ENCODE results near the gene RANBP3L.

The RANBP3L gene

DNA sequence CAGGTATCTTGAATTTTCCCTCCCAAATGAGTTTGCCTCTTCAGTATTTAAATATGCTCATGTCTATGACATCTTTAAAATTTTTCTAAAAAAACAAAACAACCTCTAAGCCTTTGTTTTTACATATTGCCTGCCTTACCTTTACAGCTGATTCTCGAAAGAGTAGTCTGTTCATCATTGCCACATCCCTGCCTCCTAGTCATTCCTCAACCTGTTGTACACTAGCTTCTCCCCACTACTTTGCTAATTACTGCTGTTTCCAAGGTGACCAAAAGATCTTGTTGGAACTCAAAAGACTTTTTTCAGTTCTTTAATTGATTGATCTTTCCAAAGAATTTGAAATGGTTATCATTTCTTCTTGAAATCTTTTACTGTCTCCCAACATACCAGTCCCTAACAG, 58.0 kb downstream of the RANBP3L start:
- no peak for TF ChIP-seq CTCF (IDR thresholded peaks at IDR 0.05; ENCODE audit: insufficient read depth, low read length, poor library complexity, severe bottlenecking)
- H3K4me3 ChIP-seq (replicated peaks; ENCODE audit: low read depth, low read length): no peak overlapping the region

GRCh38 chr5:36242534-36243485, 58.9 kb downstream of the RANBP3L start:
- TF ChIP-seq CTCF (IDR thresholded peaks at IDR 0.05; ENCODE audit: insufficient read depth, low read length, poor library complexity, severe bottlenecking): no peak
- no peak for DNase-seq (ENCODE audit: extremely low read depth, insufficient read length)
- Histone ChIP-seq H3K27me3 (replicated peaks; ENCODE audit: control insufficient read depth, insufficient read depth, low read length) (no peaks in the 10 kb centered on the region), H3K4me3 (replicated peaks; ENCODE audit: low read depth, low read length) (peak overlapping the region; percentile 77), H3K36me3 (ENCODE audit: control insufficient read depth, insufficient read depth, low read length) (no peaks in the 10 kb centered on the region)

More for the DNA sequence above, 58.0 kb downstream of the RANBP3L start:
- no peak for DNase-seq (ENCODE audit: extremely low read depth, insufficient read length)
- Histone ChIP-seq H3K36me3 (ENCODE audit: control insufficient read depth, insufficient read depth, low read length) (no peaks in the 10 kb centered on the region), H3K27me3 (replicated peaks; ENCODE audit: control insufficient read depth, insufficient read depth, low read length) (no peaks in the 10 kb centered on the region)

DNA sequence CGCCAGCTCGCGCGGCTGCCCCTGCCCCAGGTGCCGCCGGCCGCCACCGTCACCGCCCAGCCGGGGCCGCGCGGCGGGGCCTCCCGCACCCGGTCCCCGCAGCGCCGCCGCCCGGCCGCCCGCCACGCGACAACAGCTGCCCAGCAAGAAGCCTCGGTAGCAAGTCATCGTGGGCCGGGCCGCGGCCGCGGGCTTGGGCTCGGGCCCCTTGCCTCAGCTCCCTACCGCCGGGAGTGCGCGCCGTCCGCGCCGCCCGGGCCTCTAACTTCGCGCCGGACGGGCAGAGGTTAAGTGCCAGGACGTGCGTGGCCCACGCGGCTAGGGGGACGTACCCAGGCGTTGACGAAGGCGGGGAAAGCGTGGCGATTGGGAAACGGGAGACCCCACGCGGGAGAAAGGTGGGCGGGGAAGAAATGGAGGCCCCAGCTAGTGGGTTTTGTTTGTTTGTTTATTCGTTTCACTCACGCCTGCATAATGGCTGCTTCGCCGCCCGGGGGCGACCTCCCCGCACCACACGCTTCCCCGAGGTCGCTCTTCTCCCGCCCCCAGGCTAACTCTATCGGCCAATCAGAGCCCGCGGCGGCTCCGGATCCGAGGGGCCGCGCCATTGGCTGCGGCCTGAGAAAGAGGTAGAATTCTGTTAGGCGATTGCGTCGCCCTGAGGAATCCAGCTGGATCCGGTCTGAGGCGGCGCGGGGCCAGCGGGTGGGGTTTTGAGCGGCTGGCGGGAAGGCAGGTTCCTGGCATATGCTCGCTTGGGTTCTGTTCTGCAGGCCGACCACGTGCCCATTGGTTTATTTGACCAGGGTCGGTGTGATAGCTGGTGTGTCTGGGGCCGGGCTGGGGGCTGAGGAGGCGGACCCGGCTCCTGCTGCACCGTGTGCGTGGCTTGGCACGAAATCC, 59.8 kb downstream of the RANBP3L start, which contains the start of gene NADK2:
Gene NADK2, minus strand, starts transcription at position 295 of the 903 bp plus-strand sequence. Its CDS starts 127 bp downstream, at position 168.
- peak within 1 kb of the TSS; percentile 77 for H3K4me3 ChIP-seq (replicated peaks; ENCODE audit: low read depth, low read length)
- H3K27me3 ChIP-seq (replicated peaks; ENCODE audit: control insufficient read depth, insufficient read depth, low read length): no peaks in the 10 kb centered on the region
- DNase-seq (ENCODE audit: extremely low read depth, insufficient read length): peak; percentile 94
- no peaks in the 10 kb centered on the region for H3K36me3 ChIP-seq (ENCODE audit: control insufficient read depth, insufficient read depth, low read length)
- peak; percentile 78 for TF ChIP-seq CTCF (IDR thresholded peaks at IDR 0.05; ENCODE audit: insufficient read depth, low read length, poor library complexity, severe bottlenecking)

- no peak for TF ChIP-seq CTCF (IDR thresholded peaks at IDR 0.05; ENCODE audit: insufficient read depth, low read length, poor library complexity, severe bottlenecking)
- Histone ChIP-seq H3K27me3 (replicated peaks; ENCODE audit: control insufficient read depth, insufficient read depth, low read length) (no peaks in the 10 kb centered on the region), H3K36me3 (ENCODE audit: control insufficient read depth, insufficient read depth, low read length) (no peaks in the 10 kb centered on the region), H3K4me3 (replicated peaks; ENCODE audit: low read depth, low read length) (peak overlapping the region; percentile 77)
- no peak for DNase-seq (ENCODE audit: extremely low read depth, insufficient read length)
Measured at GRCh38 chr5:36240779-36241630, 60.7 kb downstream of the RANBP3L start.
